GM12878 (cell line): ENCODE results near the gene SEMA5A. TPM values are rescaled to one million over a fixed set of nuclear protein-coding genes. Genes with fewer than 3 reads are reported as not detected.

ENCODE experiments used
- ATAC-seq: fragments of 200-7000 bp; cut with Tn5 transposase; 3 replicates; pipeline ENCODE4 v1.9.1; 2020; ENCODE audit warnings: mild to moderate bottlenecking, moderate library complexity
- BruUV-seq: library from RNA; stranded (reverse); fragments of 400-500 nt; replicated peaks from 2 replicates; lab custom pipeline; 2021; lab: Mats Ljungman, UMichigan
- CTCF ChIA-PET: fragments of 300-600 bp; sonication (Branson Sonifier 250); formaldehyde crosslinking; extraction: SDS; loops from one replicate; lab custom pipeline; 2021; ENCODE audit warnings: inconsistent platforms; lab: Yijun Ruan, JAX
- POLR2A ChIA-PET: fragments of 350-600 bp; formaldehyde crosslinking; extraction: SDS; loops from one replicate; lab custom pipeline; 2021; ENCODE audit warnings: inconsistent platforms; lab: Charles Lee
- RAD21 ChIA-PET: fragments of 300-600 bp; sonication (Branson Sonifier 250); formaldehyde crosslinking; loops from one replicate; lab custom pipeline; 2023; ENCODE audit warnings: antibody characterized with exemption; ENCODE audit not compliant: unreplicated experiment; lab: Charles Lee
- SMC1A ChIA-PET: fragments of 300-600 bp; sonication (Branson Sonifier 250); formaldehyde crosslinking; loops from one replicate; lab custom pipeline; 2023; ENCODE audit not compliant: unreplicated experiment, uncharacterized antibody; lab: Charles Lee
- DNase-seq: peaks from one replicate; pipeline ENCODE4 v3.0.0-alpha.2; 2011; ENCODE audit warnings: low read depth, low spot score
- FAIRE-seq: peaks from 3 replicates; lab custom pipeline; 2011; peaks lifted over from hg19 to GRCh38; lab: Jason Lieb, UNC
- H2AFZ ChIP-seq: 2 replicates; pipeline ENCODE4 v1.6.0; 2011; ENCODE audit warnings: low read depth, low read length, control low read depth; ENCODE audit not compliant: control insufficient read depth
- H3K27ac ChIP-seq: 2 replicates; pipeline ENCODE4 v1.5.1; 2011; ENCODE audit warnings: control low read depth; ENCODE audit not compliant: control insufficient read depth, insufficient read depth
- H3K27me3 ChIP-seq, 2 experiments: replicated peaks in 1 of 2; 2 replicates each; pipeline versions ENCODE4 v1.6.0 to v1.6.1; 2011; ENCODE audit warnings: low read length in 1 of 2; ENCODE audit not compliant: control insufficient read depth in 2 of 2, insufficient read depth in 2 of 2
- H3K36me3 ChIP-seq, 2 experiments: 2 replicates each; pipeline ENCODE4 v1.5.1; 2011; ENCODE audit warnings: low read length in 1 of 2; ENCODE audit not compliant: control insufficient read depth in 2 of 2, insufficient read depth in 2 of 2
- H3K4me1 ChIP-seq: 2 replicates; pipeline ENCODE4 v1.6.1; 2011; ENCODE audit warnings: mild to moderate bottlenecking, low read length, moderate library complexity, mixed read lengths; ENCODE audit not compliant: control insufficient read depth, insufficient read depth
- H3K4me2 ChIP-seq: 2 replicates; pipeline ENCODE4 v1.6.0; 2011; ENCODE audit warnings: control low read depth; ENCODE audit not compliant: control insufficient read depth, insufficient read depth
- H3K4me3 ChIP-seq: fragments of 200-600 bp; sonication (generic); 2 replicates; pipeline ENCODE4 v1.5.1; 2016
- H3K79me2 ChIP-seq: 2 replicates; pipeline ENCODE4 v1.6.0; 2011; ENCODE audit warnings: low read length; ENCODE audit not compliant: control insufficient read depth, insufficient read depth
- H3K9ac ChIP-seq: 2 replicates; pipeline ENCODE4 v1.8.0; 2011; ENCODE audit warnings: low read length, control low read depth, mixed read lengths; ENCODE audit not compliant: control insufficient read depth, insufficient read depth
- H3K9me3 ChIP-seq: replicated peaks from 3 replicates; pipeline ENCODE4 v1.5.1; 2011; ENCODE audit warnings: mild to moderate bottlenecking, low read length; ENCODE audit not compliant: control insufficient read depth, insufficient read depth
- H4K20me1 ChIP-seq: 2 replicates; pipeline ENCODE4 v1.6.0; 2011; ENCODE audit not compliant: control insufficient read depth, insufficient read depth
- BMI1 ChIP-seq: fragments of 450-650 bp; IDR thresholded peaks from 2 replicates; pipeline ENCODE4 v1.6.1; 2016; ENCODE audit warnings: mild to moderate bottlenecking, moderate library complexity, borderline replicate concordance
- EZH2 ChIP-seq: IDR thresholded peaks from 2 replicates; pipeline ENCODE4 v1.6.1; 2012; ENCODE audit warnings: low read depth, mild to moderate bottlenecking, control low read depth, inconsistent platforms, low read length, borderline replicate concordance; ENCODE audit not compliant: control insufficient read depth
- FOXK2 ChIP-seq: fragments of 450-650 bp; IDR thresholded peaks from 2 replicates; pipeline ENCODE4 v1.6.1; 2017; ENCODE audit warnings: mild to moderate bottlenecking, moderate library complexity
- NFYB ChIP-seq: IDR thresholded peaks from 2 replicates; pipeline ENCODE4 v1.6.1; 2011; ENCODE audit warnings: low read depth, mild to moderate bottlenecking, low read length, improper control_type of control experiment, moderate library complexity; ENCODE audit not compliant: insufficient read depth
- PML ChIP-seq: IDR thresholded peaks from 2 replicates; pipeline ENCODE4 v1.6.1; 2012; ENCODE audit warnings: low read length, inconsistent platforms
- RAD21 ChIP-seq: IDR thresholded peaks from 2 replicates; pipeline ENCODE4 v1.6.1; 2011; ENCODE audit warnings: mild to moderate bottlenecking, low read depth, low read length, moderate library complexity; ENCODE audit not compliant: insufficient read depth
- SIX5 ChIP-seq: IDR thresholded peaks from 2 replicates; pipeline ENCODE4 v1.6.1; 2011; ENCODE audit warnings: mild to moderate bottlenecking, low read depth, low read length, moderate library complexity; ENCODE audit not compliant: severe bottlenecking
- SPI1 ChIP-seq: IDR thresholded peaks from 2 replicates; pipeline ENCODE4 v1.6.1; 2011; ENCODE audit warnings: low read depth, mild to moderate bottlenecking, low read length, moderate library complexity, borderline replicate concordance; ENCODE audit not compliant: insufficient read depth
- STAT3 ChIP-seq: IDR thresholded peaks from 2 replicates; pipeline ENCODE4 v1.6.1; 2011; ENCODE audit warnings: low read depth, low read length, improper control_type of control experiment
- TCF3 ChIP-seq: IDR thresholded peaks from 2 replicates; pipeline ENCODE4 v1.6.1; 2012; ENCODE audit warnings: low read depth, mild to moderate bottlenecking, low read length, borderline replicate concordance; ENCODE audit not compliant: insufficient read depth
- ZNF622 ChIP-seq: fragments of 450-650 bp; IDR thresholded peaks from 2 replicates; pipeline ENCODE4 v1.6.1; 2017; ENCODE audit warnings: mild to moderate bottlenecking, inconsistent platforms
- WGBS: methylation state at CpG from one replicate; pipeline ENCODE4 v1.1.6; 2016; ENCODE audit warnings: low lambda C conversion rate; ENCODE audit not compliant: insufficient replicate concordance, insufficient coverage; ENCODE audit errors: missing lambda C conversion rate; 5-methylcytosine and 5-hydroxymethylcytosine counted together
- in situ Hi-C: fragments of 300-500 bp; cut with MboI; formaldehyde crosslinking; loops from 9 replicates; pipeline ENCODE4 v1.14.3; 2018; ENCODE audit warnings: mixed read lengths
- intact Hi-C: fragments of 100-400 bp; cut with micrococcal nuclease; formaldehyde crosslinking; loops from one replicate; pipeline ENCODE4 v1.14.2; 2022; ENCODE audit not compliant: unreplicated experiment
- polyA plus RNA-seq, 11 experiments: library from polyadenylated mRNA; depleted of rRNA in 4 of 11; unstranded in 6 of 11; stranded (reverse) in 5 of 11; fragments of >200 nt; fragmentation: Nextera tagmentation in 4 of 11; fragmentation: Illumina TruSeq in 1 of 11; extraction: Ambion mirVana in 4 of 11; extraction: Trizol in 1 of 11; gene quantifications; 1 replicate in 1 of 11; 2 replicates in 10 of 11; pipeline versions ENCODE4 v1.2.1 to v1.2.3, GENCODE V29; 2011 to 2016; ENCODE audit warnings: inconsistent platforms in 2 of 11, missing spikeins in 2 of 11, low read depth in 1 of 11
- total RNA-seq, 4 experiments: library from RNA; depleted of rRNA in 3 of 4; stranded (reverse); fragments of >200 nt in 3 of 4; fragmentation: Illumina TruSeq in 1 of 4; extraction: Trizol in 1 of 4; gene quantifications; 2 replicates each; pipeline versions ENCODE4 v1.2.1 to v1.2.3, GENCODE V29; 2013 to 2021

Gene SEMA5A
- total and polyA plus RNA-seq, 10 of the 15 experiments (the other 5 are each of a cell fraction or from before 2014, with no cell fraction given), result 0.03 to 2.4 (median 0.09) TPM; not detected in 1

GRCh38 chr5:9170026-9170425, 375.8 kb downstream of the SEMA5A start:
- Histone ChIP-seq H3K4me3 (no peak overlapping the region), H3K4me1 (no peaks in the 10 kb centered on the region), H3K36me3 (no peaks in the 10 kb centered on the region), H3K4me2 (no peak overlapping the region), H3K27ac (no peak overlapping the region)
- intact Hi-C loops, result no loop called here
- no peak for DNase-seq
- RAD21 ChIA-PET, result no interaction called here
- FAIRE-seq, result no peak
- no peak for ATAC-seq
- TF ChIP-seq FOXK2 (no peak), ZNF622 (no peak), PML (no peak), TCF3 (no peak), EZH2 (no peak), STAT3 (no peak), RAD21 (no peak), NFYB (no peak)
- TF ChIP-seq, all 136 proteins: peak for 0
- Histone ChIP-seq H2AFZ (no peak overlapping the region), H4K20me1 (no peaks in the 10 kb centered on the region), H3K9me3 (no peaks in the 10 kb centered on the region), H3K9ac (no peak overlapping the region), H3K79me2 (no peaks in the 10 kb centered on the region), H3K27me3 (no peaks in the 10 kb centered on the region)
- POLR2A ChIA-PET, result interaction anchor here (0.5 kb wide), 1 partner anchor 16 kb away, joined by 4 read pairs; no protein-coding TSS in a partner anchor
- CTCF ChIA-PET, result no interaction called here
- in situ Hi-C loops, result no loop called here
- no TSS peak for BruUV-seq
- SMC1A ChIA-PET, result no interaction called here

GRCh38 chr5:9169557-9169902, 376.3 kb downstream of the SEMA5A start:
- WGBS, result 37% methylated on average over 1 of the region's 1 CpG
- no peak overlapping the region for H2AFZ ChIP-seq
- TF ChIP-seq BMI1, result no peak
- TF ChIP-seq SPI1, result no peak
- TF ChIP-seq SIX5, result no peak
- TF ChIP-seq, all 136 proteins: peak for 0
- BruUV-seq, result no TSS peak
- no peak overlapping the region for H3K9ac ChIP-seq
- H3K79me2 ChIP-seq, result no peaks in the 10 kb centered on the region
- no peaks in the 10 kb centered on the region for H4K20me1 ChIP-seq
- POLR2A ChIA-PET, result no interaction called here
- H3K4me2 ChIP-seq, result no peak overlapping the region
- CTCF ChIA-PET, result no interaction called here
- no peak overlapping the region for H3K4me3 ChIP-seq
- FAIRE-seq (no peak), DNase-seq (no peak), ATAC-seq (no peak)
- RAD21 ChIA-PET, result no interaction called here
- H3K27me3 ChIP-seq, result no peaks in the 10 kb centered on the region
- no peaks in the 10 kb centered on the region for H3K36me3 ChIP-seq
- no peaks in the 10 kb centered on the region for H3K4me1 ChIP-seq
- no peak overlapping the region for H3K27ac ChIP-seq
- intact Hi-C loops, result no loop called here
- SMC1A ChIA-PET, result no interaction called here
- in situ Hi-C loops, result no loop called here
- H3K9me3 ChIP-seq, result no peaks in the 10 kb centered on the region
